GM18526 (cell line): ENCODE data around the gene RASIP1.

Source experiments
- POLR2A ChIP-seq: IDR thresholded peaks from 3 replicates; pipeline ENCODE4 v1.6.1; 2011; ENCODE audit not compliant: insufficient read length; ENCODE audit errors: extremely low read depth

The RASIP1 gene

DNA sequence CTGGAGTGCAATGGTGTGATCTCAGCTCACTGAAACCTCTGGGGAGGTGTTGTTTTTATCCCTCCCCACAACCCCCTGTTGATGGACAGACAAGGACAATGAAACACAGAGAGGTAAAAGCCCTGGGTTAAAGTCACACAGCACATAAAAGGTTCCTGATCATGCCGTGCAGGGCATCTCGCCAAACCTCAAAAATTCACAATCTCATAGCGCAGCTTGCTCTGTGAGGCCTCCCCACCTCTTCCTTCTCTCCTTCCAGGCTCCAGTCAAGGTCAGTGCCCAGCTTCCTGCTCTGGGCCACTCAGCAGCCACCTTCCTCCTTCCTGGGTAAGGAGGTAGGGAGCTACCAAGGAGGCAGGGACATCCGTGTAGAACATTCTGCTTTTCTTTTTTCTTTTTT lies 42.4 kb downstream of the RASIP1 start:
- TF ChIP-seq POLR2A = no peak

- no peak for TF ChIP-seq POLR2A
Observed at GRCh38 chr19:48696353-48697010, 43.9 kb downstream of the RASIP1 start.

- no peak for TF ChIP-seq POLR2A
Observed at GRCh38 chr19:48695743-48696352, 44.6 kb downstream of the RASIP1 start, which contains the start of gene FUT2. Gene FUT2 (plus strand): TSS chr19:48695971. CDS start chr19:48702957, 6,986 bp downstream.

DNA sequence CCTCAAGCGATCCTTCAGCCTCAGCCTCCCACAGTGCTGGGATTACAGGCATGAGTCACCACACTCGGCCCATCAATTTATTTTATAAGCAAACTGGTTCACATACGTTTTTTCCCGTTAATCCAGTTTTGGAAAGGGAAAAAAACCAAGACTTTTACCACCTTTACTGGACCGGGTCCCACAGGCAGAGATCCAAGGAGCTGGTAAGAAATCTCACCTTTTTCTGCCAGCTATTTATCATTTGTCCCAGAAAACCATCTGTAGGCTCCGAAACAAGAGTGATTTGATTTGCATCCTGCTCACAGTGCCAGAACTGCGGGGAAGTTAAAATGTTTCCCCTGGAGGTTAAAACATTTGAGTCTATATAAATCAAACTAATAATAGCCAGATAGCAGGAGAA lies 51.0 kb downstream of the RASIP1 start:
- no peak for TF ChIP-seq POLR2A

DNA sequence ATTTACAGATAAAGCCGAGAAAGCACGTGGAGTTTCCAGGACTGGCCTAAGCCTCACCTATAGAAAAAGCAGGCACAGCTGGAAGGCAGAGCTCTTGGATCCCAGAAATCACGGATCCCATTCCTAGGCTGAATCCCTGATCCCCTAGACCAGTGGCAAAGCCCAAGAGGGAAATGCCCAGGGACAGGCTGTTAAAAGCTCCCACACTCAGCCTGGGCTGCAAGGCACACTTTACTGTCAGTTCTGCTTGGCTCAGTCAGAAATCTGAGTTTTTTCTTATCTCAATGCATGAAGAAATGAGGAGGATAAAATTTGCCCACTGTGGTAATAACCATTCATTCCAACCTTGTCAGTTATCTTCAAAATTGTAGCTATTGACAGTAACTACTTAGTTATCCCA lies 52.6 kb downstream of the RASIP1 start:
- no peak for TF ChIP-seq POLR2A

DNA sequence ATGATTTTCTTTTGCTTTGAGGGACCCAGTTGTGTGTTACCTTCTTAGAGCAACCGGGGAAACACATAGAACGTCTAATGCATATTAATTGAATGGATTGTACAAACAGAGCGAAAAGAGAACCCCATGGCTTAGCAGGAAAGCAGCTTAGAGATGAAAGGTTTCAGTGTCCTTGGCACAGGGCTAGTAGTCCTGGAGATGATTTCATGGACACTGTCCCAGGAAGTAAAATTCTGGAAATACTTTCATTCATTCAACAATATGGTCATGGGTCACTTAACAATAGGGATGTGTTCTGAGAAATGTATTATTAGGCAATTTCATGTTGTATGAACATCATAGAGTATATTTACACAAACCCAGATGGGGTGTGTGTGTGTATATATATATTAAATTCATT lies 54.3 kb downstream of the RASIP1 start:
- no peak for TF ChIP-seq POLR2A

DNA sequence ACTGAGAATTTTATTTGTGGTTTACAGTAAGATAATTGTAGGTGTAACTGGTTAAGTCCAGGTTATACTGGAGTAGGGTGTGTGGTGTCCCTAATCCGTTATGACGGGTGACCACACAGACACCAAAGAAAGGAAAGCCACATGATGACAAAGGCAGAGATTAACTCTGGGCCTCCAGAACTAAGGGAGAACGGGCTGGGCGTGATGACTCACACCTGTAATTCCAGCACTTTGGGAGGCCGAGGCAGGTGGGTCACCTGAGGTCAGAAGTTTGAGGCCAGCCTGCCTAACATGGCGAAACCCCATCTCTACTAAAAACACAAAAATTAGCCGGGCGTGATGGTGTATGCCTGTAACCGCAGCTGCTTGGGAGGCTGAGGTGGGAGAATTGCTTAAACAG lies 54.8 kb downstream of the RASIP1 start:
- no peak for TF ChIP-seq POLR2A

DNA sequence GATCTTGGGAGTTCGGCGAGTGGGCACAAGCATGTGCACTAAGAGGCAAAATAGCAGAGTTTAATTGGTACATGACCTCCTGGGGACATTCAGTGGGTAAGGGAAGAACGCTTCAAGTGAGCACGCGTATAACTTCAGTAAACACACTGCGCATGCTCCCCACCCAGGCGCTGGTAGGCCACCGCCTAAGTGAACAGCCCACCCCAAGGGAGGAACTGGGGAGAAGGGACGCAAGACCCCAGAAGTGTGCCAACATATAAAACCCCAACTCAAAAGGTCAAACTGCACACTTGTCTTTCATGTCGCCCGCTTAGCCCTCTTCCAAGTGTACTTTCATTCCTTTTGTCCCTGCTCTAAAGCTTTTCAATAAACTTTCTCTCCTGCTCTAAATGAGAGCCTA lies 57.1 kb downstream of the RASIP1 start:
- TF ChIP-seq POLR2A = no peak

DNA sequence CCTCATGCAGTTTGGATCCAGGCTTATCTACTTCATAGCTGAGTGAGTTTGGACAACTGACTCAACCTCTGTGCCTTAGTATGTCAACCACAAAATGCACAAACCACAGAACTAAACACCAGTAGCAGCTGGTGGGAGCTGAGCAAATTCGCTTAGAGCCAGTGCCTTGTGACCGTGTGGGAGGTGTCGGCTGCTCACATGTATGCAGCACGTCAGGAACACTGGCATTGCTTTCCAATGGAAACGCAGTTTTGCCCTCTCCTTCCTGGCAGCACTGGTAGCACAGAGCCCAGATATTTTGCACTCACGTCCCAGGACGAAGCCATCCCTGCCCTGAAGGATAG lies 59.3 kb downstream of the RASIP1 start:
- TF ChIP-seq POLR2A = no peak

DNA sequence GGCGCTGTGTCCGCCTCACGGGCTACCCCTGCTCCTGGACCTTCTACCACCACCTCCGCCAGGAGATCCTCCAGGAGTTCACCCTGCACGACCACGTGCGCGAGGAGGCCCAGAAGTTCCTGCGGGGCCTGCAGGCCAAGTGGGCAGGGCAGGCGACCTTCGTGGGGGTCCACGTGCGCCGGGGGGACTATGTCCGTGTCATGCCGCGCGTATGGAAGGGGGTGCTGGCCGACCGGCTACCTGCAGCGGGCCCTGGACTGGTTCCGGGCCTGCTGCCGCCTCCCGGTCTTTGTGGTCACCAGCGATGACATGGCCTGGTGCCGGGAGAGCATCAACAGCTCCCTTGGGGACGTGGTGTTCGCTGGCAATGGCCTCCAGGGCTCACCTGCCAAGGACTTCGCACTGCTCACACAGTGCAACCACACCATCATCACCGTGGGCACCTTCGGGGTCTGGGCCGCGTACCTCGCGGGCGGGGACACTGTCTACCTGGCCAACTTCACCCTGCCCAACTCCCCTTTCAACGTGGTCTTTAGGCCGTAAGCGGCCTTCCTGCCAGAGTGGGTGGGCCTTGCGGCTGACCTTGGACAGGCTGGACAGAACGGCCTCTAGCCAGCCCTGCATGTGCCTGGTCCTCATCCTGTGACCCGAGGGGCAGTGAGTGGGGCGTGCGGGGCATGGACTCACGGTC lies 59.8 kb downstream of the RASIP1 start:
- no peak for TF ChIP-seq POLR2A

DNA sequence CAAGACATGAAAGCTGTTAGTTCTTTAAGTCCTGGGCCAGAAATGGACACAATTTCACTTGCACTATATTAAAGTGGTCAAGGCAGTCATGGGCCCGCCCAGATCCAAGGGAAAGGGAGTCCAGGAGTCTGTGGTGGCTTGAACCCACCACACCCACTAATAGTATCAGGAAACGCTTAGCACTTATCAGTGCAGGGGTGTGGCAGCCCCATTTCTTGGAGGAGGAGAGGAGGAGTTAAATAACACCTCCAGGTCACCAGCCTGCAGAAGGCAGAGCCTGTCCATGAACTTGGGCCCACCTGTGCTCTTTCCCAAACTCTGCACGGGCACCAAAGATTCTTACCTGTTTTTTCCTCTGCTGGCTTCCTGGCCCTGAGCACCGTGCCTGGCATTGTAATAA lies 62.2 kb downstream of the RASIP1 start:
- no peak for TF ChIP-seq POLR2A

- TF ChIP-seq POLR2A = no peak
Observed at GRCh38 chr19:48676887-48677286, 63.5 kb downstream of the RASIP1 start.

DNA sequence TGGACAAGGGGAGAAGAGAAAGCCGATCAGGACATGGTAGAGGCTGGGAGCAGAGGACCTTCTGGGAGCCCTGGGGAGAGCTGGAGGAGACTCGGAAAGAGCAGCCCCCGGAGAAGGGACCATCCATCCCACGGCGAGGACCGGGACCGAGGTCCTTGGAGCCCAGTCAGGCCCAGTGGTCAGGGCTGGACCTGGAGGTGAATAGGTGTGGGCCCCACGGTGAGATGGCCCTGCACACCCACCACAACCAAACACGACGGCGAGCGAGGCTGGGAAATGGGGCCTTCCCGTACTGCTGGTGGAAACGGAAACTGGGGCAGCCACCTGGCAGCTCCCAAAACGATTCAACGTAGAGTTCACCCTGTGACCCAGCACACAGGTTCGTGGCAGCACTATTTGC lies 63.9 kb downstream of the RASIP1 start:
- TF ChIP-seq POLR2A = no peak

DNA sequence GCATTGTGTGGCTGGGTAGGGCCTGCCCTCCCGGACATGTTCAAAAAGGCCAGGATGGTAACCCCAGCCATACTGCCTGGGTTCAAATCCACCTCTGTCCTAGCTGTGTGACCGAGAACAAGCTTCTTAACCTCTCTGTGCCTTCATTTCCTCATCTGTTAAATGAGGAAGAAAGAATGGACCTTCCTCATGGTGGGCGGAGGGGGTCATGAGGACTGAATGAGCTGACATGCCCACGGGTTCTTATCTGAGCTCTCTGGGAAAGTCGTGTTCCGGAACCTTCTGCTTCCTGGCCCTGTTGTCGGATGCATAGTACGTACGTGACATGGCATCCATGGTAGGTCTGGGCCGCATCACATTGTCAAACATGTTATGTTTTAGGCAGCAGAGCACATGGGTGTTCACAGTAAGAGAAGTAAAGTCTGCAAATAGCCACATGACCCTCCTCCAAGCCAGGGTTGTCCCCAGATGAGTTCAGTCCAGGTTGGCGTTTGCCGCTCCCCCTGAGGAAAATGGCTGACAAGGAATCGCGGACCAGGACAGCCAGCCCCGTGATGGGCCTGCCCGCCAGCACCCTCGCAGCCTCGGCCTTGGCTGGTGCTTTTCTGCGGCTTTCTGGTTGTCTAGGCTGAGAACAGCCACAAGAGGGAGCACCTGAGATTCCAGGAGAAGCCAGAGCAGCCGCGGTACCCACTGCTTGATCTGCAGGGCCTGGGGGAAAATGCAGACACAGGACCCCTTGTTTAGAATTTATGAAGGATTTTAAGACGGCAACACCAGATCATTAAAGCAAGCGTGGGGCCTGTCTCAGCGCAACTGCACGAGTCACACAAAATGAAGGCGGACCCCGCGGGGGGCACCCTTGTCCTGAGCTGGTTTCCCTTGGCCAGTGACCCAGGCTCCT lies 65.2 kb downstream of the RASIP1 start:
- TF ChIP-seq POLR2A = no peak

GRCh38 chr19:48674216-48674809 lies 66.1 kb downstream of the RASIP1 start:
- no peak for TF ChIP-seq POLR2A
